Thyroid gland (tissue), 4 donors: ENCODE results near the gene C17orf50.

Source experiments
- CTCF ChIP-seq, 6 experiments: fragments of 200-600 bp in 3 of 6; fragments of 450-650 bp in 3 of 6; sonication (generic) in 3 of 6; IDR thresholded peaks; one replicate each; pipeline ENCODE4 v1.5.1; 2016 to 2019; ENCODE audit warnings: antibody characterized with exemption in 6 of 6, mild to moderate bottlenecking in 2 of 6, inconsistent platforms in 1 of 6, moderate library complexity in 1 of 6
- POLR2A ChIP-seq, 2 donors: fragments of 450-650 bp; IDR thresholded peaks; one replicate each; pipeline ENCODE4 v1.6.1; 2017; ENCODE audit warnings: antibody characterized with exemption in 2 of 2, mild to moderate bottlenecking in 2 of 2, moderate library complexity in 1 of 2

GRCh38 chr17:35740216-35740615 lies 20.5 kb upstream of the C17orf50 start:
- TF ChIP-seq CTCF (IDR thresholded peaks at IDR 0.05) (no peak), POLR2A (IDR thresholded peaks at IDR 0.05) (no peak)
